Stimulated activated naive CD8-positive, alpha-beta T cell treated with anti-CD3 and anti-CD28 coated beads, Interleukin-15, Interleukin-2, amounts not matched to agents 100 U/mL and 50 U/mL, for 24 hours (primary cell): ENCODE data around the gene HSD17B14.
"Not testable (repeated sequence)": the region's sequence is repeated elsewhere in the genome, so short reads cannot be mapped to it uniquely, and the experiment has no call there.

Experiments
- ATAC-seq: fragments of 150-1000 bp; cut with Tn5 transposase; one replicate; pipeline ENCODE4 v1.10.0; 2021
- DNase-seq: peaks from one replicate; pipeline ENCODE4 v3.0.0; 2021

The HSD17B14 gene

GRCh38 chr19:48836089-48837017 is at the start of gene HSD17B14:
Gene HSD17B14, minus strand, starts transcription at chr19:48836491. Its CDS starts 80 bp downstream, at chr19:48836411.
- DNase-seq, result peak; percentile 12
- peak; percentile 7 for ATAC-seq

GRCh38 chr19:48883726-48884125 is 47.4 kb upstream of the HSD17B14 start:
- no peak for DNase-seq
- no peak for ATAC-seq

- ATAC-seq, result peak; percentile 54
- DNase-seq, result no peak
Measured at GRCh38 chr19:48881741-48882657, 45.7 kb upstream of the HSD17B14 start.

GRCh38 chr19:48879696-48880095 is 43.4 kb upstream of the HSD17B14 start:
- not testable (repeated sequence) for ATAC-seq, DNase-seq

- no peak for ATAC-seq
- DNase-seq, result no peak
Measured at GRCh38 chr19:48879025-48879637, 42.8 kb upstream of the HSD17B14 start.

GRCh38 chr19:48878196-48879024 is 42.1 kb upstream of the HSD17B14 start:
- DNase-seq (no peak), ATAC-seq (no peak)

GRCh38 chr19:48877855-48878195 is 41.5 kb upstream of the HSD17B14 start:
- DNase-seq (no peak), ATAC-seq (no peak)

GRCh38 chr19:48876043-48876981 is 40.0 kb upstream of the HSD17B14 start:
- DNase-seq, result peak; percentile 61
- not testable (repeated sequence) for ATAC-seq

- DNase-seq (peak; percentile 34), ATAC-seq (no peak)
Measured at GRCh38 chr19:48874303-48875135, 38.2 kb upstream of the HSD17B14 start.

GRCh38 chr19:48873476-48874302 is 37.4 kb upstream of the HSD17B14 start:
- ATAC-seq, result no peak
- no peak for DNase-seq

- ATAC-seq, result peak; percentile 47
- DNase-seq, result peak; percentile 77
Measured at GRCh38 chr19:48872884-48873475, 36.7 kb upstream of the HSD17B14 start.

GRCh38 chr19:48872182-48872883 is 36.0 kb upstream of the HSD17B14 start, which contains the start of gene PPP1R15A:
Gene PPP1R15A, plus strand, starts transcription at chr19:48872421. Its CDS starts 813 bp downstream, at chr19:48873234.
- ATAC-seq, result peak; percentile 50
- DNase-seq, result peak; percentile 99

GRCh38 chr19:48871471-48872181 is 35.3 kb upstream of the HSD17B14 start:
- DNase-seq, ATAC-seq: not testable (repeated sequence)

GRCh38 chr19:48870048-48870447 is 33.8 kb upstream of the HSD17B14 start:
- DNase-seq (no peak), ATAC-seq (no peak)

- ATAC-seq, result no peak
- no peak for DNase-seq
Measured at GRCh38 chr19:48868114-48868886, 32.0 kb upstream of the HSD17B14 start, which contains the start of gene PLEKHA4. Gene PLEKHA4, minus strand, starts transcription at chr19:48868617. Its CDS starts 997 bp downstream, at chr19:48867620.

GRCh38 chr19:48867746-48868113 is 31.4 kb upstream of the HSD17B14 start:
- ATAC-seq (no peak), DNase-seq (no peak)
